GM19240 (cell line): ENCODE results near the gene MARVELD1.

Experiments
- DNase-seq: peaks from one replicate; pipeline ENCODE4 v3.0.0; 2011; ENCODE audit warnings: low spot score; ENCODE audit not compliant: insufficient read length

The MARVELD1 gene

GRCh38 chr10:97721871-97722780, 8.6 kb downstream of the MARVELD1 start:
- DNase-seq = no peak

DNA sequence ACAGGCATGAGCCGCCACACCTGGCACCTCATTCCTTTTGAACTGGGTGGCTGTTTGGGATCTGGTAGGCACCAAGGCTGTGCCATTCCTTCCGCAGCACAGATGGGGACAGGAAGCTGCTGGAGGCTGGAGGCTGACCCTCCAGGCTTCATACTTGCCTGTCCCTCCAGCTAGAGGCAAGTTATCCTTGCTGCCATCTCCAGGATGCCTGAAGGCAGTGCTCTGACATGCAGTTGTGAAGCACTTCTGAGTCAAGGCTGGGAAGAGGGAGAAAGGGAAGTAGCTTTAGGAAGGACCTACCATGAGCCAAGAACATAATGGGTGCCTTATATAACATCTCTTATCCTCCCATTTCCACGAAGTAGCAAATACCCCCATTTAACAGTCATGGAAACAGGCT, 9.5 kb downstream of the MARVELD1 start:
- no peak for DNase-seq

- DNase-seq = no peak
Measured at GRCh38 chr10:97724341-97724941, 10.9 kb downstream of the MARVELD1 start.

DNA sequence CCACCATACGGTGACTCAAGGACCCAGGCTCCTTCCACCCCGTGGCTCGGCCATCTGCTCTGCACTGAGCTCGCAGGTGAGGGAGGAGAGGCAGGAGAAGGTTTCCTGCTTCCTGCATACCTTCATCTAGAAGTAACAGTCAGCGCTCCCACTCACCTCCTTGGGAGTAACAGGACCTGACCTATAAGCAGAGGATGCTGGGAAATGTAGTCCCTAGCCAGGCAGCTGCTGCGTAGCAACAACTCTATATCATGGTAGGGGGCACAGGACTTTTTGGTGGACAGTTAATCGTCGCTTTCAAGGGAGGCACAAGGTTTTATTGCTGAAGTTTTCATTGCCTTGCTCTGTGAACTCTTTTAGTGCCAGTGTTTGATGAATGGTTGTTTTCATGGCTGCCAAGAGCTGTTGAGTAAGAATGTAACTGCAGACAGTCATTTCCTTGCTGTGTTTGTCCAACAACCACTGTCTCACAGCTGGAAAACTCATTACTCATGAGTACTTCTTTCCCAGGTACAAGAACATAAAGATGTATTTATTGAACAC, 13.2 kb downstream of the MARVELD1 start:
- DNase-seq = no peak

DNA sequence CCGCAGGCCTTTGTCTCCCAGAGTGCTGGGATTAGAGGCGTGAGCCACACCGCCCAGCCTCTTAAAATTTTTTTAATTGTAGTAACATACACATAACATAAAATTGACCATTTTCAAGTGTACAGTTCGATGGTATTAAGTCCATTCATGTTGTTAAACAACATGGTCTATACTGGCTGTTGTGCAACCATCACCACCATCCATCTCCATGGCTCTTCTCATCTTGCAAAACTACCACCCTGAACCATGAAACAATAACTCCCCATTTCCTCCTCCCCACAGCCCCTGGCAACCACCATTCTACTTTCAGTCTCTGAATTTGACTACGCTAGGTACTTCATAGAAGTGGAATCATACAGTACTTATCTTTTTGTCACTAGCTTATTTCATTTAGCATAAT, 15.5 kb downstream of the MARVELD1 start:
- no peak for DNase-seq

DNA sequence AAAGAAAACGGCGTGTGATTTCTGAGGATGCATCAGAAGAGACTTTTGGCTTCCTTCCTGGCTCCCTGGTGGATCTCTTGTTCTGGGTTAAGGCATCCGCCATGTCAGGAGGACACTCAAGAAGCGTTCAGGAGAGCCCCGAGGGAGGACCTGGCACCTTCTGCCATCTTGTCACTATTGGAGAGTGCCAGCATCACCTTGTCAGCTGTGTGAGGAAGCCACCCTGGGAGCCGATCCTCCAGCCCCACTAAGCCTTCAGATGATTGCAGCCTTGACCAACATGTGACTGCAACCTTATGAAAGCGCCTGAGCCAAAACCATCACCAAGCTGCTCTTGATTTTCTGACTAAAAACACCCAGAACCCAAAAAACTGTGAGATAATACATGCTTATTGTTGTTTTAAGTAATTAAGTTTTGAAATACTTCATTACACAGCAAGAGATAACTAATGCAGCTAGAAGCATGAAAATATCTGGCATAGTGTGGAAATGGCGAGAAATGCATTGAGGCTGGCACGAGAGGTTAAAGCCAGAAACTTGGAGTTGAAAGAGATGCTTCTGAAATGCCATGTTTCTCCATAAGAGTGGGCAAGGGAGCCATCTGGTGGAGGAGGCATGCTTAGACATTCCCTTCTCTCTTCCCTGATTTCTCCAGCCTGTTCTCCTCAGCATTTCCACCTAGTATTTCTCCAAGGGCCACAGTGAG, 18.0 kb downstream of the MARVELD1 start:
- DNase-seq = no peak

DNA sequence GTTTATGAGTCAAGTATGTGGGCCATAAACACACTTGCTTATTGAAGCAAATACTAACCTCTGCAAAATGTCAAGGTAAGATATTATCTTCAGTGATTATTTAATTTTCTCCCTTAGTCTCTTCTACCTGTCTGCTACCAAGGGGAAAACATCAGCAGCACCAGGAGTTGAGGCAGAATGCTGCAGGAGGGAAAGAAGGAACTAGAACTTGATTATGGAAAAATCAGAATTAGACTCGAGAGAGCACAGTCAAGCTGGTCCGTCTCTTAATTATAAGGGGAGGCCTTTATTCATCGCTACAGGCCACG, 18.5 kb downstream of the MARVELD1 start:
- no peak for DNase-seq

GRCh38 chr10:97733256-97733655, 19.7 kb downstream of the MARVELD1 start:
- DNase-seq = no peak

GRCh38 chr10:97734021-97734420, 20.5 kb downstream of the MARVELD1 start:
- no peak for DNase-seq

GRCh38 chr10:97736403-97736901, 22.9 kb downstream of the MARVELD1 start:
- DNase-seq = no peak

DNA sequence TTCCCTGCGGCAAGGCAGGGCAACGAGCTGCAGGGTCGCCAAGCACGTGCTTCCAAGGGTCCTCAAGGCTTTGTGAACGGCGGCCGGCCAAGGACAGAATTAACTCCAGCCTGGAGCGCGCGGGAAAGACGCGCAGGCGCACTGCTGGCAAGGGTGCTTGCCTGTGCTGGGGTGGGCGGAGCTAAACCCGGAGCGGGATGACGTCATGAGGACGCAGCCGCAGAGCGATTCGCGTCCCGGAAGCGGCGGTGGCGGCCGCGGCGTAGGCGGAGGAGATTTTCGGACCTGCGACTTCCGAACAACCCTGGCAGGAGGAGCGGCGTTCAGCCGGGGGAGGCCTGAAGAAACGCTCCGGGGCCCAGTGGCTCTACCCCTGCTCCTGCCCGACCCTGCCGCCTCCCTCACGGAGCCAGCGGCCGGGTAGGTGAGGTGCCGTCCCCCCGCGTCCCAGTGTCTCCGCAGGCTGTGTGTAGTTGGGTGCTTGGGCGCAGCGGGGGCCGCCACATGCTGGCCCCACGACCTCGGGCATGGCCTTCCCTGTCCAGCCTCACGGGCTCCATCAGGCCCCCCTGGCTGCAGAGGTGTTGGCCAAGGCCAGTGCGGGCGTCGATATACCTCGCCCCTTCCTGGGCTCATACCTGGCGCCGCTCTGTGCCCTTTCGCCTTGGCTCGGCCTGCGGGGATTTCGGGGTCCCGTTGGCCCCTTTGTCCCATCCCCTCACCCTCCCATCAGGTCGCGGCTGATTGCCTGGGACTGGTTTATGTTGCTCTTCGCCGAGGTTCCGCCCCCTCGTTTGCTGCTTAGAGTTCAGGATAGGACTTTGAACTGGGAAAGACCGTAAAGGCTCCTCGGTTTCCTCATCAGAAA, 23.6 kb downstream of the MARVELD1 start, which contains the start of gene ZFYVE27:
Gene ZFYVE27 (plus strand): TSS at position 227 of the 868 bp plus-strand sequence. CDS start 1,350 bp downstream, outside the sequence.
- DNase-seq = peak; percentile 96

GRCh38 chr10:97737770-97738265, 24.3 kb downstream of the MARVELD1 start:
- DNase-seq = no peak

- DNase-seq = no peak
Measured at GRCh38 chr10:97738616-97739015, 25.1 kb downstream of the MARVELD1 start.

GRCh38 chr10:97740613-97741012, 27.1 kb downstream of the MARVELD1 start:
- no peak for DNase-seq

- DNase-seq = no peak
Measured at GRCh38 chr10:97743169-97743943, 29.8 kb downstream of the MARVELD1 start.

DNA sequence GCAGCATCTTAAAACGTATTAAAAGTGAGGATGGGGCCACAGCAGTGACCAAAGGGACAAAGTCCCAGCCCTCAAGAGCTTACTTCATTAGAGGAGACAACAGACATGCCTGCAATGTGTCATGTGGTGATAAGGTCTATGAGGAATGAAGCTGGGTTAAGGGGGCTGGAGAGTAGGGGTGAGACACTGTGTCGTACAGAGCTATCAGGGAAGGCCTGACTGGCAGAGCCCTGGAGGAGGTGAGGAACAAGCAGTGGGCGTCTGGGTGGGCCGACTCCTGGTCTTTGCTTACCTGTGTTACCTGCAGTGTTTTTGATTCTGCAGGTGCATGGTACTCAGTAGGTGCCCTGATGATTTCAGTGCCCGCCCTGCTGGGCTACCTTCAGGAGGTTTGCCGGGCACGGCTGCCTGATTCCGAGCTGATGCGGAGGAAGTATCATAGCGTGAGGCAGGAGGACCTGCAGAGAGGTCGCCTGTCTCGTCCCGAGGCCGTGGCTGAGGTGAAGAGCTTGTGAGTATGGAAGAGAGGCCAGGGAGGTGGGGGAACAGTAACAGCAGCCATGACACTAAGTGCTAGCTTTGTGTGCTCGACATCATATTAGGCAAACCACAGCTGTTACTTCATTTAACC, 31.0 kb downstream of the MARVELD1 start:
- no peak for DNase-seq

DNA sequence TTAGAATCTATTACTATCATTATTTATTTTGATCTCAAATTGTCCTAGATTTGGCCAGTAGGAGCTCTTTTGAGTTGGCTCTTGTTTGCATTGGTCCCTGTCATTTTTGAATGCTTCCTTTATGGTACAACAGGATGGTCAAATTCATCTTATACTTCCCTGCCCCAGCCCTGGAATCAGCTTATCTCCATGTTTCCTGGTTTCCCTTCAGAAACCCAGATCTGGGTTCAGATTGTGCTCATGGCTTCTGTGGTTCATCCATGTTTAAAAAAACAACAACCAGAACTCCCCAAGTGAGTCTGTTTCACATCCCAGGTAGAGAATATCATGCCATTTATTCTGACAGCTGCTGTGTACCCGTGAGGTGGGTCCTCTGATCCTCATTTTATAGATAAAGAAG, 34.0 kb downstream of the MARVELD1 start:
- DNase-seq = no peak

DNA sequence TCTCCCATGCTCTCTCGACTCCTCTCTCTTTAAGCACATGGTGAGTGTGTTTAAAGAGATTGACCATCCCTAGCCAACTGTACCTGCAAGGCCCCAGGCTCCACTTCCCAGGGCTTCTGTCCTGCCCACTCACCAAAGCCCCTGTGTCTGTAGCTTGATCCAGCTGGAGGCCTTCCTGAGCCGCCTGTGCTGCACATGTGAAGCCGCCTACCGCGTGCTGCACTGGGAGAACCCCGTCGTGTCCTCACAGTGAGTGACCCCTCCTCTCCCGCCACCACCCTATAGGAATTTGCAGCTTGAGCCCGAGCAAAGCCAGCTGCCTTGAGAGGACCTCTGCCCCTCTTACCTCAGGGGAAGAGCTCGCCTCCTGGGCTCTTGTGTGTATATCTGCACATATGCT, 34.6 kb downstream of the MARVELD1 start:
- DNase-seq = no peak

DNA sequence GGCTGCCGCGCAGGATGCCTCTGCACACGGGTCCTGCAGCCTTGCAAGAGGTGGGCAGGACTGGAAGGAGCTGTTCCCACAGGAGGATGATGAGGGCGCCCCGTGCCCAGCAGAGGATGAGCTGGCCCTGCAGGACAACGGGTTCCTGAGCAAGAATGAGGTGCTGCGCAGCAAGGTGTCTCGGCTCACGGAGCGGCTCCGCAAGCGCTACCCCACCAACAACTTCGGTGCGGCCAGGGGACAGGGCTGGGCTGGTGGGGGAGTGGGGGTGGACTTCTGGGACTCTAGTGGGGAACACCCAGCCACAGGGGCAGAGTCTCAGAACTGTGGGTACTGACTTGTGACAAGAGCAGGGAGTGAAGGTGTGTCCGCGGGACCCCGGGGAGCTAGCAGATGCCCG, 39.4 kb downstream of the MARVELD1 start:
- no peak for DNase-seq
